ENCODE data around the gene TNRC6B. TPM values are rescaled to one million over a fixed set of nuclear protein-coding genes. Genes with fewer than 3 reads are reported as not detected.

TNRC6B gene
- total RNA-seq, 1 experiment from 2014 or later, result 58.1 TPM

DNA sequence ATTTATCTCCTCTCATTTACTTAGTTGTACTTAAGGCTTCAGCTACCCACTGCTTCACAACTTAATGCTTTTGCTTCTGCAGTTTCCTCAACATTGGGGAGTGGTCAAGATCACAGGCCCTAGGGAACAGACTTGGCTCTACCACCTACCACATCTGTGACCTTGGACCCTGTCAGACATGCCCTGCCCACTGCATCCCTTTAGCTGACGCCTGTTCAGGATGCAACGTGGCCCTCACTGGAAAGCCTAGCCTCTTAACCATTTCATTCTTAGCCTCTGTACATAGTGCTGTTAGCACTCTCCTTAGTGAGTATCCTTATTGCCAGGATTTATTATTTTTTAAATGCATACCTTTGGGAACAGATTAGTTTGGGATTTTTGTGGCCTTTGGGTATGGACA, 34.4 kb downstream of the TNRC6B start:
- Histone ChIP-seq H2AFZ (ENCODE audit: low read length) (no peak overlapping the region), H3K79me2 (ENCODE audit: insufficient read depth, low read length) (peaks cover 28% of the 10 kb centered on the region; the same call in 1 of the 2 replicates), H4K5ac (ENCODE audit: insufficient read length, low read depth, low read length) (no peak overlapping the region), H3K9ac (ENCODE audit: extremely low read depth, insufficient read length, low read length) (peak overlapping the region; percentile 11), H3K27ac (ENCODE audit: insufficient read length, low read depth, low read length) (no peak overlapping the region), H3T11ph (ENCODE audit: low read length) (no peak overlapping the region), H3K23me2 (ENCODE audit: insufficient read length, low read depth, low read length, poor library complexity, severe bottlenecking) (no peaks in the 10 kb centered on the region), H3K14ac (ENCODE audit: insufficient read depth, low read length) (no peak overlapping the region), H3K4me1 (ENCODE audit: insufficient read depth, low read length) (peaks cover 31% of the 10 kb centered on the region), H4K8ac (replicated peaks; ENCODE audit: insufficient read length, low read depth, low read length) (no peak overlapping the region), H2AK5ac (ENCODE audit: insufficient read length, low read length) (no peak overlapping the region), H2BK120ac (ENCODE audit: low read depth, low read length, poor library complexity, severe bottlenecking) (no peak overlapping the region), H2BK12ac (ENCODE audit: insufficient read length, low read depth, low read length) (no peak overlapping the region), H2BK15ac (ENCODE audit: low read depth, low read length) (no peak overlapping the region), H3K27me3 (ENCODE audit: insufficient read depth, low read length) (no peaks in the 10 kb centered on the region), H3K23ac (ENCODE audit: insufficient read length, low read depth, low read length) (no peak overlapping the region), H4K20me1 (ENCODE audit: control insufficient read depth, insufficient read depth, insufficient read length) (no peaks in the 10 kb centered on the region), H3K56ac (ENCODE audit: insufficient read length, low read depth, low read length) (no peak overlapping the region), H2BK20ac (ENCODE audit: low read depth, low read length, poor library complexity, severe bottlenecking) (no peak overlapping the region), H2BK5ac (ENCODE audit: insufficient read length, low read length) (no peak overlapping the region), H4K91ac (ENCODE audit: insufficient read length, low read depth, low read length) (no peak overlapping the region), H3K18ac (ENCODE audit: insufficient read length, low read depth, low read length) (no peak overlapping the region), H3K4me2 (ENCODE audit: insufficient read depth, insufficient read length, low read length) (no peak overlapping the region), H3K9me3 (ENCODE audit: control insufficient read depth, low read depth, low read length) (no peaks in the 10 kb centered on the region), H3K4ac (ENCODE audit: low read depth, low read length) (no peak overlapping the region), H3K79me1 (ENCODE audit: insufficient read depth, low read depth, low read length, poor library complexity, severe bottlenecking) (peaks cover 3% of the 10 kb centered on the region)
- DNase-seq, result no peak
- TF ChIP-seq, protein P1, sequence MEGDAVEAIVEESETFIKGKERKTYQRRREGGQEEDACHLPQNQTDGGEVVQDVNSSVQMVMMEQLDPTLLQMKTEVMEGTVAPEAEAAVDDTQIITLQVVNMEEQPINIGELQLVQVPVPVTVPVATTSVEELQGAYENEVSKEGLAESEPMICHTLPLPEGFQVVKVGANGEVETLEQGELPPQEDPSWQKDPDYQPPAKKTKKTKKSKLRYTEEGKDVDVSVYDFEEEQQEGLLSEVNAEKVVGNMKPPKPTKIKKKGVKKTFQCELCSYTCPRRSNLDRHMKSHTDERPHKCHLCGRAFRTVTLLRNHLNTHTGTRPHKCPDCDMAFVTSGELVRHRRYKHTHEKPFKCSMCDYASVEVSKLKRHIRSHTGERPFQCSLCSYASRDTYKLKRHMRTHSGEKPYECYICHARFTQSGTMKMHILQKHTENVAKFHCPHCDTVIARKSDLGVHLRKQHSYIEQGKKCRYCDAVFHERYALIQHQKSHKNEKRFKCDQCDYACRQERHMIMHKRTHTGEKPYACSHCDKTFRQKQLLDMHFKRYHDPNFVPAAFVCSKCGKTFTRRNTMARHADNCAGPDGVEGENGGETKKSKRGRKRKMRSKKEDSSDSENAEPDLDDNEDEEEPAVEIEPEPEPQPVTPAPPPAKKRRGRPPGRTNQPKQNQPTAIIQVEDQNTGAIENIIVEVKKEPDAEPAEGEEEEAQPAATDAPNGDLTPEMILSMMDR (conservative IDR thresholded peaks at IDR 0.05), result no peak
- WGBS (ENCODE audit: extremely low coverage, insufficient read length, low lambda C conversion rate), result no CpG with 5 or more reads among the region's 2 CpGs
- Mint-ChIP-seq H3K4me1 (peaks cover 78 to 81% of the 10 kb centered on the region in 2 experiments), H3K36me3 (ENCODE audit: insufficient read depth in 1 of 3, low read depth in 3 of 3) (peaks cover 12 to 13% (median 13%) of the 10 kb centered on the region in 3 experiments), H3K27ac (peak overlapping the region in 1 of 3 experiments; percentile 74; a peak in 1 of 7 replicates), H3K9me3 (no peaks in the 10 kb centered on the region; a peak in 2 of 5 replicates), H3K4me3 (no peak overlapping the region), H3K27me3 (ENCODE audit: low read depth) (no peaks in the 10 kb centered on the region; the same call in 1 of the 2 replicates)

Measured in H9 (cell line).